ENCODE measurements around the gene SCYGR2. TPM values are rescaled to one million over a fixed set of nuclear protein-coding genes. Genes with fewer than 3 reads are reported as not detected.

SCYGR2 gene
- total RNA-seq, 1 experiment from 2014 or later: not detected

DNA sequence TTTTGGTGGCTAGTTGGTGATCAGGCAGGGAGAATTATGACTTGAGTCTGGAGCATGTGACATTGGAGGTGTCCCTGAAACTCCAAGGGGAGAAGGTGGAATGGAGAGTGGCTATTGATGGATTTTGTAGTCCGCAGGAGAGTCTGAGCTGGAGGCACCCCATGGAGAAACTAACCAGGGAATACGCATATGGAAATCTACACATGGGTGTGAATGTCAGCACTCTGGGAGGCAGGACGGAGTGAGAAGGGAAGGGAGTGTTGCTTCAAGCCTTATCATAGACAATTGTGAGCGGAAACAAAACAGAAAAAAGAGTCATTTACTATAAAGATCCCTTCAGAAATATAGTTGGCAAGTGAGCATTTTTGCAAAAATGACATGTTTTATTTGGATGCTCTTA lies 17.9 kb downstream of the SCYGR2 start (continued):
- TF ChIP-seq, protein P1, sequence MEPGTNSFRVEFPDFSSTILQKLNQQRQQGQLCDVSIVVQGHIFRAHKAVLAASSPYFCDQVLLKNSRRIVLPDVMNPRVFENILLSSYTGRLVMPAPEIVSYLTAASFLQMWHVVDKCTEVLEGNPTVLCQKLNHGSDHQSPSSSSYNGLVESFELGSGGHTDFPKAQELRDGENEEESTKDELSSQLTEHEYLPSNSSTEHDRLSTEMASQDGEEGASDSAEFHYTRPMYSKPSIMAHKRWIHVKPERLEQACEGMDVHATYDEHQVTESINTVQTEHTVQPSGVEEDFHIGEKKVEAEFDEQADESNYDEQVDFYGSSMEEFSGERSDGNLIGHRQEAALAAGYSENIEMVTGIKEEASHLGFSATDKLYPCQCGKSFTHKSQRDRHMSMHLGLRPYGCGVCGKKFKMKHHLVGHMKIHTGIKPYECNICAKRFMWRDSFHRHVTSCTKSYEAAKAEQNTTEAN (CRISPR knock-in tag; IDR thresholded peaks at IDR 0.05): no peak
- TF ChIP-seq, protein P2, sequence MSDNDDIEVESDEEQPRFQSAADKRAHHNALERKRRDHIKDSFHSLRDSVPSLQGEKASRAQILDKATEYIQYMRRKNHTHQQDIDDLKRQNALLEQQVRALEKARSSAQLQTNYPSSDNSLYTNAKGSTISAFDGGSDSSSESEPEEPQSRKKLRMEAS (CRISPR knock-in tag; IDR thresholded peaks at IDR 0.05): no peak
- TF ChIP-seq TCF7 (CRISPR knock-in tag; IDR thresholded peaks at IDR 0.05; ENCODE audit: low read depth) (no peak), ZNF263 (CRISPR knock-in tag; IDR thresholded peaks at IDR 0.05; ENCODE audit: low read depth) (no peak)
- TF ChIP-seq, protein P3, sequence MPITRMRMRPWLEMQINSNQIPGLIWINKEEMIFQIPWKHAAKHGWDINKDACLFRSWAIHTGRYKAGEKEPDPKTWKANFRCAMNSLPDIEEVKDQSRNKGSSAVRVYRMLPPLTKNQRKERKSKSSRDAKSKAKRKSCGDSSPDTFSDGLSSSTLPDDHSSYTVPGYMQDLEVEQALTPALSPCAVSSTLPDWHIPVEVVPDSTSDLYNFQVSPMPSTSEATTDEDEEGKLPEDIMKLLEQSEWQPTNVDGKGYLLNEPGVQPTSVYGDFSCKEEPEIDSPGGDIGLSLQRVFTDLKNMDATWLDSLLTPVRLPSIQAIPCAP (CRISPR knock-in tag; IDR thresholded peaks at IDR 0.05): no peak

DNA sequence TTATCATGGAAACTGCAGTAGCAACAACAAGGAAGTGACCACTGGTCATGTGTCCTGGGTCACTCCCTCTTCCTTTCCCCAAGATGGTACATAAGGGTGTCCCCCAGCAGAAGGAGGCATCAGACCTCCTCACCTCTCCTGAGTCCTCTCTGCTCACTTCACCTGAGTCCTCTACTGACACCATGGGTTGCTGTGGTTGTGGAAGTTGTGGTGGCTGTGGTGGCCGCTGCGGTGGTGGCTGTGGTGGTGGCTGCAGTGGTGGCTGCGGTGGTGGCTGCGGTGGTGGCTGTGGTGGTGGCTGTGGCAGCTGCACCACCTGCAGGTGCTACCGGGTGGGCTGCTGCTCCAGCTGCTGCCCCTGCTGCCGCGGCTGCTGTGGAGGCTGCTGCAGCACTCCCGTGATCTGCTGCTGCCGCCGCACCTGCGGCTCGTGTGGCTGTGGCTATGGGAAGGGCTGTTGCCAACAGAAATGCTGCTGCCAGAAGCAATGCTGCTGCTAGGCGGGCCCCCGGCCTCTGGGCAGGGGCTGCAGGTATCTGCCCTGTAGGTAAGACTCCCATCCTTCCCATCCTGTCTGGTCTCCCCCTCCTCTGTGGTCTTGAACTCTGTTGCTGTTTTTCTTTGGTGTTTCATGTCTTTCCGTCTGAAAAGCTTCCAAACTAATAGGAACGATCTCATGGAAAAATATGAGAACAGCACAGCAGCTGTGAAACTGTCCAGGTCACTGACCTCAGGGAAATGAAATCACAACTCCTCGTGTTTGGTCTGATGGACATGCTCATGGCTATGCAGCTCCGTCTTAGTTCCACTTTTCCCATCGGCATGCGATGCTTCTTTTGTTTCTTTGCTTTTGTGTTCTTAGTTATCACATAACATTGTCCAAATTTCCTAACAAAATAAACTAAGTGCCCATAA lies 18.9 kb downstream of the SCYGR2 start, which contains the start of gene SCYGR4:
SCYGR4 (plus strand) TSS at position 183 of the 915 bp plus-strand sequence; CDS start at position 183, 0 bp downstream.
- TF ChIP-seq, protein P4, sequence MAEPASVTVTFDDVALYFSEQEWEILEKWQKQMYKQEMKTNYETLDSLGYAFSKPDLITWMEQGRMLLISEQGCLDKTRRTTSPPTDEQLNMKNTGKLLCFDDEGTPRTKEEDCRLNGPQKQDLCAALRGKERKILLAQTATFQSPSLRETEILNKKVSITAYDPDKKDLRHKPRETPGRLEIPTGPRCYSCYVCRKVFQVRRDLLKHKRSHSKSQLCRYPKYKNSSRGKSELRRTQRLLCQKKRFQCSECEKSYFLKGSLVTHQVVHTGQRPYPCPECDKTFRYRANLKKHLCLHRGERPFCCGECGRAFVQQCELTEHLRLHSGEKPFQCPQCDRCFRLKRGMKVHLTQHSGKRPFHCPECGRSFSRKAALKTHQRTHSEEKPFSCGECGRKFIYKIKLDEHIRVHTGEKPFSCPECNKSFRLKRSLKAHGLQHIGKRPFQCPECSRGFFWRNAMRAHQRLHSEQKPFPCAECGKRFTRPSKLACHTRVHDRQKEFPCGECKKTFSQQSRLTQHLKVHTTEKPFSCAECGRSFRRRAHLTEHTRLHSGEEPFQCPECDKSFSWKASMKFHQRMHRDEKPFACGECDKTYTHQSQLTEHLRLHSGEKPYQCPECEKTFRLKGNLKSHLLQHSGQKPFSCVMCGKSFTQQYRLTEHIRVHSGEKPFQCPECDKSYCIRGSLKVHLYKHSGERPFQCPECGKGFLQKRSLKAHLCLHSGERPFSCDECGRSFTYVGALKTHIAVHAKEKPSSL (CRISPR knock-in tag; conservative IDR thresholded peaks at IDR 0.05): no peak
- TF ChIP-seq, protein P5, sequence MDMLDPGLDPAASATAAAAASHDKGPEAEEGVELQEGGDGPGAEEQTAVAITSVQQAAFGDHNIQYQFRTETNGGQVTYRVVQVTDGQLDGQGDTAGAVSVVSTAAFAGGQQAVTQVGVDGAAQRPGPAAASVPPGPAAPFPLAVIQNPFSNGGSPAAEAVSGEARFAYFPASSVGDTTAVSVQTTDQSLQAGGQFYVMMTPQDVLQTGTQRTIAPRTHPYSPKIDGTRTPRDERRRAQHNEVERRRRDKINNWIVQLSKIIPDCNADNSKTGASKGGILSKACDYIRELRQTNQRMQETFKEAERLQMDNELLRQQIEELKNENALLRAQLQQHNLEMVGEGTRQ (CRISPR knock-in tag; IDR thresholded peaks at IDR 0.05): no peak
- TF ChIP-seq RELA (CRISPR knock-in tag; IDR thresholded peaks at IDR 0.05; ENCODE audit: borderline replicate concordance): no peak
- TF ChIP-seq ZNF263 (CRISPR knock-in tag; IDR thresholded peaks at IDR 0.05; ENCODE audit: low read depth): no peak
- TF ChIP-seq ZNF219 (CRISPR knock-in tag; IDR thresholded peaks at IDR 0.05; ENCODE audit: borderline replicate concordance): no peak
- no peak for TF ChIP-seq FOXJ3 (CRISPR knock-in tag; IDR thresholded peaks at IDR 0.05; ENCODE audit: borderline replicate concordance)
- TF ChIP-seq ZNF121 (CRISPR knock-in tag; IDR thresholded peaks at IDR 0.05): no peak
- TF ChIP-seq OVOL2 (CRISPR knock-in tag; IDR thresholded peaks at IDR 0.05; ENCODE audit: borderline replicate concordance): no peak
- TF ChIP-seq ETV6 (CRISPR knock-in tag; IDR thresholded peaks at IDR 0.05): no peak
- no peak for TF ChIP-seq GTF2I (CRISPR knock-in tag; conservative IDR thresholded peaks at IDR 0.05)
- TF ChIP-seq, protein P6, sequence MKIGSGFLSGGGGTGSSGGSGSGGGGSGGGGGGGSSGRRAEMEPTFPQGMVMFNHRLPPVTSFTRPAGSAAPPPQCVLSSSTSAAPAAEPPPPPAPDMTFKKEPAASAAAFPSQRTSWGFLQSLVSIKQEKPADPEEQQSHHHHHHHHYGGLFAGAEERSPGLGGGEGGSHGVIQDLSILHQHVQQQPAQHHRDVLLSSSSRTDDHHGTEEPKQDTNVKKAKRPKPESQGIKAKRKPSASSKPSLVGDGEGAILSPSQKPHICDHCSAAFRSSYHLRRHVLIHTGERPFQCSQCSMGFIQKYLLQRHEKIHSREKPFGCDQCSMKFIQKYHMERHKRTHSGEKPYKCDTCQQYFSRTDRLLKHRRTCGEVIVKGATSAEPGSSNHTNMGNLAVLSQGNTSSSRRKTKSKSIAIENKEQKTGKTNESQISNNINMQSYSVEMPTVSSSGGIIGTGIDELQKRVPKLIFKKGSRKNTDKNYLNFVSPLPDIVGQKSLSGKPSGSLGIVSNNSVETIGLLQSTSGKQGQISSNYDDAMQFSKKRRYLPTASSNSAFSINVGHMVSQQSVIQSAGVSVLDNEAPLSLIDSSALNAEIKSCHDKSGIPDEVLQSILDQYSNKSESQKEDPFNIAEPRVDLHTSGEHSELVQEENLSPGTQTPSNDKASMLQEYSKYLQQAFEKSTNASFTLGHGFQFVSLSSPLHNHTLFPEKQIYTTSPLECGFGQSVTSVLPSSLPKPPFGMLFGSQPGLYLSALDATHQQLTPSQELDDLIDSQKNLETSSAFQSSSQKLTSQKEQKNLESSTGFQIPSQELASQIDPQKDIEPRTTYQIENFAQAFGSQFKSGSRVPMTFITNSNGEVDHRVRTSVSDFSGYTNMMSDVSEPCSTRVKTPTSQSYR (CRISPR knock-in tag; IDR thresholded peaks at IDR 0.05): no peak
- ChIA-PET CTCF (interaction anchor here (1.0 kb wide), 1 partner anchor 160 kb away, joined by 3 read pairs; no protein-coding TSS in a partner anchor), POLR2A (no interaction called here)
- ATAC-seq (no peak), DNase-seq (ENCODE audit: low spot score) (no peak)
- Mint-ChIP-seq H3K27me3 (ENCODE audit: low read depth) (peaks cover 3% of the 10 kb centered on the region; the same call in 1 of the 2 replicates), H3K4me1 (peaks cover 28% of the 10 kb centered on the region), H3K9me3 (peaks cover 6% of the 10 kb centered on the region; the same call in 1 of the 2 replicates), H3K36me3 (no peaks in the 10 kb centered on the region), H3K27ac (peak within 1 kb of the TSS; percentile 28; the same call in 1 of the 2 replicates), H3K4me3 (no peak within 1 kb of the TSS)

All from WTC11 (cell line).